Activated CD8-positive, alpha-beta T cell treated with anti-CD3 and anti-CD28 coated beads for 36 hours (primary cell): ENCODE results near the gene SSTR5. TPM values are rescaled to one million over a fixed set of nuclear protein-coding genes. Genes with fewer than 3 reads are reported as not detected.

Experiments
- ATAC-seq: fragments of 200-7000 bp; cut with Tn5 transposase; one replicate; pipeline ENCODE4 v1.10.0; 2021; ENCODE audit warnings: mild to moderate bottlenecking, moderate library complexity
- CTCF ChIA-PET: fragments of 350-600 bp; sonication (Branson Sonifier 250); formaldehyde crosslinking; loops from one replicate; lab custom pipeline; 2021; ENCODE audit warnings: antibody characterized with exemption; lab: Charles Lee
- POLR2A ChIA-PET: fragments of 350-600 bp; sonication (Branson Sonifier 250); formaldehyde crosslinking; loops from one replicate; lab custom pipeline; 2021; ENCODE audit warnings: antibody characterized with exemption; lab: Charles Lee
- DNase-seq: peaks from one replicate; pipeline ENCODE4 v3.0.0-alpha.2; 2020
- H3K27ac Mint-ChIP-seq: one replicate; pipeline ENCODE4 v1.8.0; 2021; ENCODE audit warnings: mild to moderate bottlenecking, mixed read lengths
- H3K27me3 Mint-ChIP-seq: one replicate; pipeline ENCODE4 v1.8.0; 2021; ENCODE audit warnings: mixed read lengths
- H3K36me3 Mint-ChIP-seq: one replicate; pipeline ENCODE4 v1.8.0; 2021; ENCODE audit warnings: low read depth, mixed read lengths
- H3K4me1 Mint-ChIP-seq: one replicate; pipeline ENCODE4 v1.8.0; 2021; ENCODE audit warnings: low read depth, mixed read lengths
- H3K4me3 Mint-ChIP-seq: one replicate; pipeline ENCODE4 v1.8.0; 2021; ENCODE audit warnings: mild to moderate bottlenecking, moderate library complexity, mixed read lengths
- H3K9me3 Mint-ChIP-seq: one replicate; pipeline ENCODE4 v1.8.0; 2021; ENCODE audit warnings: mixed read lengths
- intact Hi-C: fragments of 100-400 bp; cut with micrococcal nuclease; formaldehyde crosslinking; loops from one replicate; pipeline ENCODE4 v1.10.0; 2022
- total RNA-seq, 2 experiments: library from RNA; stranded (reverse); gene quantifications; one replicate each; pipeline ENCODE4 v1.2.3, GENCODE V29; 2021
- TF ChIP-seq, protein P1 (sequence below): fragments of 200-600 bp; IDR thresholded peaks from one replicate; pipeline ENCODE4 v1.8.0; 2022; ENCODE audit warnings: antibody characterized with exemption, mild to moderate bottlenecking

The SSTR5 gene
- total RNA-seq, 2 experiments from 2014 or later, result not detected

- no peaks in the 10 kb centered on the region for H3K4me1 Mint-ChIP-seq
- ATAC-seq (no peak), DNase-seq (no peak)
- H3K27ac Mint-ChIP-seq, result no peak overlapping the region
- H3K27me3 Mint-ChIP-seq, result no peaks in the 10 kb centered on the region
- no peak overlapping the region for H3K4me3 Mint-ChIP-seq
- intact Hi-C loops, result no loop called here
- peaks cover 3% of the 10 kb centered on the region for H3K9me3 Mint-ChIP-seq
- CTCF ChIA-PET, result interaction anchor here (1.8 kb wide), 1 partner anchor 13 kb away, joined by 6 read pairs; no protein-coding TSS in a partner anchor
- TF ChIP-seq, protein P1, sequence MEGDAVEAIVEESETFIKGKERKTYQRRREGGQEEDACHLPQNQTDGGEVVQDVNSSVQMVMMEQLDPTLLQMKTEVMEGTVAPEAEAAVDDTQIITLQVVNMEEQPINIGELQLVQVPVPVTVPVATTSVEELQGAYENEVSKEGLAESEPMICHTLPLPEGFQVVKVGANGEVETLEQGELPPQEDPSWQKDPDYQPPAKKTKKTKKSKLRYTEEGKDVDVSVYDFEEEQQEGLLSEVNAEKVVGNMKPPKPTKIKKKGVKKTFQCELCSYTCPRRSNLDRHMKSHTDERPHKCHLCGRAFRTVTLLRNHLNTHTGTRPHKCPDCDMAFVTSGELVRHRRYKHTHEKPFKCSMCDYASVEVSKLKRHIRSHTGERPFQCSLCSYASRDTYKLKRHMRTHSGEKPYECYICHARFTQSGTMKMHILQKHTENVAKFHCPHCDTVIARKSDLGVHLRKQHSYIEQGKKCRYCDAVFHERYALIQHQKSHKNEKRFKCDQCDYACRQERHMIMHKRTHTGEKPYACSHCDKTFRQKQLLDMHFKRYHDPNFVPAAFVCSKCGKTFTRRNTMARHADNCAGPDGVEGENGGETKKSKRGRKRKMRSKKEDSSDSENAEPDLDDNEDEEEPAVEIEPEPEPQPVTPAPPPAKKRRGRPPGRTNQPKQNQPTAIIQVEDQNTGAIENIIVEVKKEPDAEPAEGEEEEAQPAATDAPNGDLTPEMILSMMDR, result no peak
- H3K36me3 Mint-ChIP-seq, result no peaks in the 10 kb centered on the region
- POLR2A ChIA-PET, result interaction anchor here (0.6 kb wide), 1 partner anchor 662 kb away, joined by 3 read pairs; no protein-coding TSS in a partner anchor
Observed at GRCh38 chr16:1044460-1045309, 27.9 kb upstream of the SSTR5 start.

DNA sequence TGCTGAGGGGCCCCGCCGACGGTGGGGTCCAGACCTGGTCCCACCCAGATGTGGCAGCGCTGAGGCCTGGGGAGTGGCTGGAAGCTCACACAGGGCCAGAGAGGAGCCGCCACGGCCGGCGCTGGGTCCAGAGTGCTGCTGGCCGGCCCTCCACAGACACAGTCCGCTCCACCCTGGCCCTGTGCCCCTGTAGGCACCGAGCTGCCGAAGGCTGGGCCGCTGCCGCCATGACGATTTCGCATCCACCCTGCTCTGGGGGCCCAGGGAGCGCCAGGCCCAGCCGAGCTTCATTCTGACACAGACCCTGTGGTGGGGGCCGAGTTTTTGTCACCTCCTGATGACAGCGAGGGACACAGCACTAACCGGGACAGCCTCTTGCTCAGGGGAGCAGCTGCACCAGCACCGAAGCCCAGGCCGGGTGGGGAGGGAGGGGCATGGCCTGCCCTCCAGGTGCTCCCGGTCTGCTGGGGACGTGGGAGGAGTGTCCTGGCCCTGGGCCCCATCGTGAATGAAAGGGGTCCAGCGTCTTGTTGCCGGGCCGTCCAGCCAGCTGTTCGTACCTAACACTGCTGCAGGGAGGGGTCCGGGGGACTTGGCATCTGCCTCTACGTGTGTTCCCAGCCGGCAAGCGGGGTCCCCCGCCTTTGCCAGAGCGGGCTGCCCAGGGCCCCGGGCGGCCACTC, 27.1 kb upstream of the SSTR5 start:
- ChIA-PET CTCF (interaction anchor here (1.8 kb wide), 1 partner anchor 12 kb away, joined by 6 read pairs; no protein-coding TSS in a partner anchor), POLR2A (no interaction called here)
- H3K36me3 Mint-ChIP-seq, result no peaks in the 10 kb centered on the region

DNA sequence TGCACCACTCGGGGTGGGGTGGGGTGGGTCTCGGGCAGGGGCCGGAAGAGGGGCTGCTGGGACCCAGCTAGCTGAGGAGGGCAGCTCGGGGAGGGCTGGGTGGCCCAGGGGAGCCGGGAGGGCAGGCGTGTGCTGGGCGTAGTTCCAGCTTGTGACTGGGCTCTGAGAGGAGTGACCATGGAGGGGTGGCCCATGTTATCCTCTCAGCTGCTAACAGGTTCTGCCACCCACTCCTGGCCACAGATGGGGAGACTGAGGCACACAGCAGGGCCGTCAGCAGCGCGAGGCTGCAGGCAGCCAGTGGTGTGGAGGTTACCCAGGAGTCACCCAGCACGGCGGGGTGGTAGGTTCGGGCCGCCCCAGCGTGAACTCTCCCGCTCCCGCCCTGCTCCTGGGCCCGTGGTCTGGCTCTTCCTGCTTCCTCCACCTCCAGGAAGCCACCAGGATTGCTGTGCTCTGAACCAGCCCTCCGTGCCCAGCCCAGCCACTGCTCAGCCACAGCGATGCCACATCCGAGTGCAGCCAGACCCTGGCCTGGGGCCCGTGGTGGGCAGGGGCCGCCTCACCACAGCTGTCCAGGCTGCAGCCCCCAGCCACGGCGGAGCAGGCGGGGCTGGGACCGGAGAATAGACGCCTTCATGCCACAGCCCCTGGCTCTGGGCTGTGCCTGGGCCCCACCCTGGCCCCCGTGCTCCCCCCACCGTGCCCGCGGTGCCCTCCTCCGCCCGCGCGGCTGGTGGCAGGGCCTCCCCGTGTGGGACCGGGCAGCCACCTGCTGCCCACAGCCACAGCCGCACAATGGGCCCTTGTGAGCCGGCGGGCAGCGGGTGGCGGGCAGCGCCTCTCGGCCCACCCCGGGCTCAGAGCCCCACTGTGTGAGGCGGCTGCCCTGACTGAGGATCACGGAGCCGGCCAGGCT, 26.3 kb upstream of the SSTR5 start:
- H3K9me3 Mint-ChIP-seq, result peaks cover 3% of the 10 kb centered on the region

More for the DNA sequence above, 27.1 kb upstream of the SSTR5 start:
- Mint-ChIP-seq H3K27ac (no peak overlapping the region), H3K9me3 (peaks cover 3% of the 10 kb centered on the region), H3K4me1 (no peaks in the 10 kb centered on the region), H3K4me3 (no peak overlapping the region), H3K27me3 (no peaks in the 10 kb centered on the region)
- intact Hi-C loops, result no loop called here
- DNase-seq (no peak), ATAC-seq (no peak)
- TF ChIP-seq, protein P1, result no peak

DNA sequence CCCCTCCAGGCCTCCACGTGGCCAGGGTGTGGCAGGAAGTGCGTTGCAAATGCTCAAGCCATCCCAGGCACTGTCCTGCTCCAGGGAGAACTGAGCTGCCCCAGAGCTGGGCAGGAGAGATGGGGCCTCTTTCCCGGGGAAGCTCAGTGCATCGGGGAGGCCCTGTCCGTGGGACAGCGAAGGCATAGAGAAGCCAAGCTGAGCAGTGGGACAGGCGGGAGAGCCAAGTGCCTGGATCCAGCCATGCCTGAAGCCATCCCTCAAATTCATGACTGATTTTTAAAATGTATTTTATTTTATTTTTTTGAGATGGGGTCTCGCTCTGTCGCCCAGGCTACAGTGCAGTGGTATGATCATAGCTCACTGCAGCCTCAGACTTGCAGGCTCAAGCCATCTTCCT, 25.4 kb upstream of the SSTR5 start:
- TF ChIP-seq, protein P1, result no peak
- intact Hi-C loops, result no loop called here
- H3K9me3 Mint-ChIP-seq, result peaks cover under 1% of the 10 kb centered on the region
- no peak for DNase-seq
- H3K4me1 Mint-ChIP-seq, result no peaks in the 10 kb centered on the region
- no peaks in the 10 kb centered on the region for H3K36me3 Mint-ChIP-seq
- no peak overlapping the region for H3K27ac Mint-ChIP-seq
- ATAC-seq, result no peak
- ChIA-PET CTCF (interaction anchor here (2.5 kb wide), 1 partner anchor 10 kb away, joined by 13 read pairs; no protein-coding TSS in a partner anchor), POLR2A (no interaction called here)
- no peak overlapping the region for H3K4me3 Mint-ChIP-seq
- H3K27me3 Mint-ChIP-seq, result no peaks in the 10 kb centered on the region

More for the DNA sequence above, 26.3 kb upstream of the SSTR5 start:
- ChIA-PET CTCF (interaction anchor here (1.8 kb wide), 1 partner anchor 11 kb away, joined by 6 read pairs; no protein-coding TSS in a partner anchor), POLR2A (no interaction called here)
- H3K4me3 Mint-ChIP-seq, result no peak overlapping the region
- H3K27ac Mint-ChIP-seq, result no peak overlapping the region
- intact Hi-C loops, result no loop called here
- no peaks in the 10 kb centered on the region for H3K27me3 Mint-ChIP-seq
- H3K36me3 Mint-ChIP-seq, result no peaks in the 10 kb centered on the region
- no peak for DNase-seq
- ATAC-seq, result no peak
- TF ChIP-seq, protein P1, result no peak
- no peaks in the 10 kb centered on the region for H3K4me1 Mint-ChIP-seq
